ENCODE results near the gene SUSD6. TPM values are rescaled to one million over a fixed set of nuclear protein-coding genes. Genes with fewer than 3 reads are reported as not detected.

The SUSD6 gene
- total and polyA plus RNA-seq, 2 experiments from 2014 or later = 2.8 to 3.4 TPM

GRCh38 chr14:69713993-69714679 is 102.7 kb downstream of the SUSD6 start:
- peak; percentile 40 for DNase-seq (ENCODE audit: low spot score)
- H3K9me3 Mint-ChIP-seq = no peaks in the 10 kb centered on the region
- H3K27ac ChIP-seq (ENCODE audit: low read depth) = peak overlapping the region; percentile 87

More at GRCh38 chr14:69713993-69714679, 102.7 kb downstream of the SUSD6 start:
- Mint-ChIP-seq H3K27ac (peak overlapping the region; percentile 95), H3K4me1 (peaks cover 62% of the 10 kb centered on the region), H3K4me3 (no peak overlapping the region; the same call in 2 of the 3 replicates), H3K36me3 (ENCODE audit: low read depth) (no peaks in the 10 kb centered on the region; the same call in 2 of the 3 replicates), H3K27me3 (ENCODE audit: insufficient read depth, low read depth, poor library complexity) (peaks cover 14% of the 10 kb centered on the region)
- 0 out of 2 replicates have a peak, but pooled peaks cover 5% of the 10 kb centered on the region for H3F3A ChIP-seq (replicated peaks; ENCODE audit: low read depth)
- H3K27me3 ChIP-seq (ENCODE audit: insufficient read depth) = no peaks in the 10 kb centered on the region
- H3K9me2 ChIP-seq (ENCODE audit: insufficient read depth) = no peaks in the 10 kb centered on the region
- H3K4me2 ChIP-seq = peak overlapping the region; percentile 60
- TF ChIP-seq ZNF462 (CRISPR knock-in tag; IDR thresholded peaks at IDR 0.05) (no peak), EZH2phosphoT487 (IDR thresholded peaks at IDR 0.05; ENCODE audit: unreplicated experiment) (no peak), REST (IDR thresholded peaks at IDR 0.05; ENCODE audit: unreplicated experiment) (no peak), CTCF (conservative IDR thresholded peaks at IDR 0.05; ENCODE audit: low read depth in 2 of 2) (no peak), STAT1 (IDR thresholded peaks at IDR 0.05; ENCODE audit: unreplicated experiment) (no peak), EZH2 (IDR thresholded peaks at IDR 0.05; ENCODE audit: low read depth, unreplicated experiment) (no peak)
- peak; percentile 12 for ATAC-seq
- H2AFZ ChIP-seq = no peak overlapping the region
- no peaks in the 10 kb centered on the region for H3K79me2 ChIP-seq (replicated peaks; ENCODE audit: insufficient read depth)
- H3K4me3 ChIP-seq = no peak overlapping the region
- no peaks in the 10 kb centered on the region for H4K20me1 ChIP-seq (replicated peaks; ENCODE audit: insufficient read depth)
- no peaks in the 10 kb centered on the region for H3K36me3 ChIP-seq (ENCODE audit: insufficient read depth)
- peaks cover 35% of the 10 kb centered on the region for H3K4me1 ChIP-seq (ENCODE audit: insufficient read depth)

All from GM23338 (cell line).